K562 (cell line): ENCODE data around the gene CCP110. TPM values are rescaled to one million over a fixed set of nuclear protein-coding genes. Genes with fewer than 3 reads are reported as not detected.

Experiments used
- CREBBP ChIP-seq: IDR thresholded peaks from one replicate; pipeline ENCODE4 v1.6.1; 2012; ENCODE audit warnings: low read depth, mild to moderate bottlenecking, control low read depth, inconsistent platforms, low read length
- DIDO1 ChIP-seq: fragments of 450-650 bp; IDR thresholded peaks from 2 replicates; pipeline ENCODE4 v1.6.1; 2016; ENCODE audit warnings: low read depth, missing biosample characterization, missing genetic modification characterization
- E2F8 ChIP-seq: fragments of 450-650 bp; IDR thresholded peaks from 2 replicates; pipeline ENCODE4 v1.7.1; 2018; ENCODE audit warnings: mild to moderate bottlenecking, low read depth; ENCODE audit not compliant: partially characterized antibody
- E4F1 ChIP-seq: fragments of 250-450 bp; sonication (Bioruptor Pico); IDR thresholded peaks from 2 replicates; pipeline ENCODE4 v1.5.0; 2021; ENCODE audit warnings: mild to moderate bottlenecking, borderline replicate concordance
- ETV1 ChIP-seq: fragments of 450-650 bp; conservative IDR thresholded peaks from 2 replicates; pipeline ENCODE4 v1.6.1; 2016; ENCODE audit warnings: missing genetic modification characterization, control low read depth, low read depth, missing compliant biosample characterization
- L3MBTL2 ChIP-seq: fragments of 450-650 bp; IDR thresholded peaks from 2 replicates; pipeline ENCODE4 v1.6.1; 2016; ENCODE audit warnings: mild to moderate bottlenecking, moderate library complexity
- MCM3 ChIP-seq: fragments of 450-650 bp; IDR thresholded peaks from 2 replicates; pipeline ENCODE4 v1.6.1; 2016
- MYNN ChIP-seq, 2 experiments: sonication (generic); formaldehyde crosslinking in 1 of 2; IDR thresholded peaks; 2 replicates each; pipeline versions ENCODE4 v1.5.0 to v1.6.1; 2016 to 2020; ENCODE audit warnings: antibody characterized with exemption in 1 of 2, missing genetic modification reagents in 1 of 2
- NFIC ChIP-seq: fragments of 450-650 bp; IDR thresholded peaks from 2 replicates; pipeline ENCODE4 v1.6.1; 2017; ENCODE audit warnings: mild to moderate bottlenecking, inconsistent platforms
- PURB ChIP-seq: sonication (generic); formaldehyde crosslinking; IDR thresholded peaks from 2 replicates; pipeline ENCODE4 v1.9.0; 2021; ENCODE audit warnings: low read depth, mild to moderate bottlenecking, missing genetic modification reagents
- PYGO2 ChIP-seq: fragments of 450-650 bp; IDR thresholded peaks from 2 replicates; pipeline ENCODE4 v1.6.1; 2016; ENCODE audit warnings: mild to moderate bottlenecking, missing genetic modification characterization, moderate library complexity, missing compliant biosample characterization
- RAD51 ChIP-seq: fragments of 450-650 bp; IDR thresholded peaks from 2 replicates; pipeline ENCODE4 v1.7.1; 2016; ENCODE audit warnings: low read depth, mild to moderate bottlenecking, borderline replicate concordance
- SETDB1 ChIP-seq: IDR thresholded peaks from one replicate; pipeline ENCODE4 v1.6.1; 2012; ENCODE audit warnings: low read length, control low read depth, inconsistent platforms
- SIN3B ChIP-seq: fragments of 450-650 bp; IDR thresholded peaks from 2 replicates; pipeline ENCODE4 v1.6.1; 2017; ENCODE audit warnings: low read depth, mild to moderate bottlenecking, moderate library complexity
- ZFX ChIP-seq: sonication (generic); formaldehyde crosslinking; IDR thresholded peaks from 2 replicates; pipeline ENCODE4 v1.8.0; 2022; ENCODE audit warnings: mild to moderate bottlenecking, missing genetic modification reagents, moderate library complexity
- ZNF77 ChIP-seq: fragments of 250-450 bp; sonication (Bioruptor Pico); IDR thresholded peaks from 2 replicates; pipeline ENCODE4 v1.5.0; 2020
- ZSCAN29 ChIP-seq: fragments of 450-650 bp; IDR thresholded peaks from 2 replicates; pipeline ENCODE4 v1.6.1; 2017
- polyA plus RNA-seq, 8 experiments: library from polyadenylated mRNA; depleted of rRNA in 4 of 8; stranded (reverse) in 5 of 8; unstranded in 3 of 8; fragments of >200 nt; fragmentation: Nextera tagmentation in 2 of 8; fragmentation: Illumina TruSeq in 1 of 8; extraction: Ambion mirVana in 2 of 8; extraction: Trizol in 1 of 8; gene quantifications; 2 replicates each; pipeline versions ENCODE4 v1.2.1 to v1.2.3, GENCODE V29; 2011 to 2014; ENCODE audit warnings: inconsistent platforms in 1 of 8, missing spikeins in 1 of 8
- total RNA-seq, 7 experiments: library from RNA; depleted of rRNA in 6 of 7; stranded (reverse); fragments of >200 nt in 6 of 7; fragmentation: Illumina TruSeq in 2 of 7; extraction: Trizol in 2 of 7; gene quantifications; 2 replicates each; pipeline versions ENCODE4 v1.2.1 to v1.2.3, GENCODE V29; 2011 to 2021; ENCODE audit warnings: low replicate concordance in 1 of 7
- TF ChIP-seq, protein P1 (sequence below): fragments of 250-450 bp; sonication (Bioruptor Pico); IDR thresholded peaks from 2 replicates; pipeline ENCODE4 v1.5.0; 2022; ENCODE audit warnings: mild to moderate bottlenecking
- TF ChIP-seq, protein P2 (sequence below): sonication (generic); formaldehyde crosslinking; IDR thresholded peaks from 2 replicates; pipeline ENCODE4 v1.8.1; 2023; ENCODE audit warnings: mild to moderate bottlenecking, missing genetic modification reagents, moderate library complexity

The CCP110 gene
- total and polyA plus RNA-seq, 9 of the 15 experiments (the other 6 are each of a cell fraction or from before 2014, with no cell fraction given) = 3.5 to 16.1 (median 12.1) TPM

GRCh38 chr16:19520861-19521331 is 2.8 kb upstream of the CCP110 start (continued):
- TF ChIP-seq ZFX = no peak
- peak; percentile 90 for TF ChIP-seq NFIC
- no peak for TF ChIP-seq ZNF77 (CRISPR knock-in tag)
- TF ChIP-seq CREBBP = no peak
- TF ChIP-seq ETV1 (tag) = peak; percentile 70
- no peak for TF ChIP-seq PYGO2
- TF ChIP-seq SIN3B = no peak
- no peak for TF ChIP-seq L3MBTL2
- TF ChIP-seq, protein P1, sequence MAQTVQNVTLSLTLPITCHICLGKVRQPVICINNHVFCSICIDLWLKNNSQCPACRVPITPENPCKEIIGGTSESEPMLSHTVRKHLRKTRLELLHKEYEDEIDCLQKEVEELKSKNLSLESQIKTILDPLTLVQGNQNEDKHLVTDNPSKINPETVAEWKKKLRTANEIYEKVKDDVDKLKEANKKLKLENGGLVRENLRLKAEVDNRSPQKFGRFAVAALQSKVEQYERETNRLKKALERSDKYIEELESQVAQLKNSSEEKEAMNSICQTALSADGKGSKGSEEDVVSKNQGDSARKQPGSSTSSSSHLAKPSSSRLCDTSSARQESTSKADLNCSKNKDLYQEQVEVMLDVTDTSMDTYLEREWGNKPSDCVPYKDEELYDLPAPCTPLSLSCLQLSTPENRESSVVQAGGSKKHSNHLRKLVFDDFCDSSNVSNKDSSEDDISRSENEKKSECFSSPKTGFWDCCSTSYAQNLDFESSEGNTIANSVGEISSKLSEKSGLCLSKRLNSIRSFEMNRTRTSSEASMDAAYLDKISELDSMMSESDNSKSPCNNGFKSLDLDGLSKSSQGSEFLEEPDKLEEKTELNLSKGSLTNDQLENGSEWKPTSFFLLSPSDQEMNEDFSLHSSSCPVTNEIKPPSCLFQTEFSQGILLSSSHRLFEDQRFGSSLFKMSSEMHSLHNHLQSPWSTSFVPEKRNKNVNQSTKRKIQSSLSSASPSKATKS (CRISPR knock-in tag) = no peak
- no peak for TF ChIP-seq E2F8
- peak; percentile 91 for TF ChIP-seq MYNN (IDR thresholded peaks at IDR 0.05)
- TF ChIP-seq MYNN (CRISPR knock-in tag; IDR thresholded peaks at IDR 0.05) = no peak
- peak; percentile 6; the same call in 1 of the 2 replicates for TF ChIP-seq RAD51
- TF ChIP-seq DIDO1 (tag) = no peak
- TF ChIP-seq ZSCAN29 = 0 out of 2 replicates have a peak, but pooled peaks have one; percentile 27
- no peak for TF ChIP-seq SETDB1
- no peak for TF ChIP-seq E4F1 (CRISPR knock-in tag)
- TF ChIP-seq MCM3 = no peak
- TF ChIP-seq, protein P2, sequence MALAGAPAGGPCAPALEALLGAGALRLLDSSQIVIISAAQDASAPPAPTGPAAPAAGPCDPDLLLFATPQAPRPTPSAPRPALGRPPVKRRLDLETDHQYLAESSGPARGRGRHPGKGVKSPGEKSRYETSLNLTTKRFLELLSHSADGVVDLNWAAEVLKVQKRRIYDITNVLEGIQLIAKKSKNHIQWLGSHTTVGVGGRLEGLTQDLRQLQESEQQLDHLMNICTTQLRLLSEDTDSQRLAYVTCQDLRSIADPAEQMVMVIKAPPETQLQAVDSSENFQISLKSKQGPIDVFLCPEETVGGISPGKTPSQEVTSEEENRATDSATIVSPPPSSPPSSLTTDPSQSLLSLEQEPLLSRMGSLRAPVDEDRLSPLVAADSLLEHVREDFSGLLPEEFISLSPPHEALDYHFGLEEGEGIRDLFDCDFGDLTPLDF = no peak; the same call in 1 of the 2 replicates
- TF ChIP-seq PURB = no peak
